ENCODE measurements around the gene LPP.

DNA sequence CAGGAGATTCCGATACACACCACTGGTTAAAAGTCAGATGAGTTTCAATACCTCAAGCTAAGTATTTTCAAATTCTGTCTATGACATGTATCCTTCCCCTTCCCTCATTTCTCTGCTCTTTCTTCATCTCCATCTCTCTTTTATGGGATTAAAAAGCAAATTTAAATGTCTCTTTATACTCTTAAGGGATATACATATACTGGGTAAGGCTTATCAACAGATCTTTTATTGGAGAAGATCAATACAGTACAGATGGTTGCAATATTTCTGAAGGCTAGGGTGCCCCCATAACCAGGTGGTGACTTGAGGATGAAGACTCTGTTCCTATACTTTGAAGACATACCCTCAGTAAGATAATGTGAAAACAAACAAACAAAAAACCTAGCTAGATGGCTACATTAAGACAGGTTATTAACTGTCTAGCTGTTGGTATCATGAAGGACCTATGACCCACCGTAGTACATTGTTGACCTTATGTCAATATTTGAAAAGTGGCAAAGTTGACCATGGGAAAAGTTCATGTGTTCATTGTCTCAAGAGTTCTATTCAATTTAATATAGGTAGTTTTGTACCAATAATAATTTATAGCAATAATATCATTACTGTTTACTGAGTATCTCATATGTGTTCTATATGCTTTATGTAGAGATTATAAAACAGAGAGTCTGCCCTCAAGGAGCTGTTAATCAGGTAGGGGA is 319.8 kb downstream of the LPP start:
- TF ChIP-seq POLR2A (IDR thresholded peaks at IDR 0.05; ENCODE audit: low read depth, low read length) (no peak), POLR2AphosphoS5 (IDR thresholded peaks at IDR 0.05; ENCODE audit: low read depth, low read length) (no peak)
